NOMO-1 treated with DMSO at 0.1 percent for 48 hours (cell line): ENCODE data around the gene FUCA1.
"Not testable (repeated sequence)": the region's sequence is repeated elsewhere in the genome, so short reads cannot be mapped to it uniquely, and the experiment has no call there.

Experiments used
- DNase-seq: peaks from one replicate; lab custom pipeline; 2025; ENCODE audit not compliant: unreplicated experiment; lab: John Stamatoyannopoulos, UW

FUCA1 gene

GRCh38 chr1:23896491-23896890 is 28.4 kb upstream of the FUCA1 start:
- no peak for DNase-seq

GRCh38 chr1:23895993-23896392 is 27.9 kb upstream of the FUCA1 start:
- DNase-seq, result no peak

GRCh38 chr1:23895082-23895481 is 27.0 kb upstream of the FUCA1 start:
- peak; percentile 58 for DNase-seq

GRCh38 chr1:23889074-23889473 is 21.0 kb upstream of the FUCA1 start:
- no peak for DNase-seq

- no peak for DNase-seq
Observed at GRCh38 chr1:23885222-23885621, 17.1 kb upstream of the FUCA1 start.

- DNase-seq, result no peak
Observed at GRCh38 chr1:23882746-23883145, 14.7 kb upstream of the FUCA1 start.

- no peak for DNase-seq
Observed at GRCh38 chr1:23879809-23880208, 11.7 kb upstream of the FUCA1 start.

GRCh38 chr1:23878668-23879067 is 10.6 kb upstream of the FUCA1 start:
- no peak for DNase-seq

GRCh38 chr1:23875382-23875781 is 7.3 kb upstream of the FUCA1 start:
- DNase-seq, result no peak

- DNase-seq, result no peak
Observed at GRCh38 chr1:23872421-23872820, 4.3 kb upstream of the FUCA1 start.

GRCh38 chr1:23869051-23869450 is 961 bp upstream of the FUCA1 start:
- DNase-seq, result peak; percentile 56

GRCh38 chr1:23868557-23869016 is 497 bp upstream of the FUCA1 start:
- no peak for DNase-seq

GRCh38 chr1:23867542-23867894 is 572 bp downstream of the FUCA1 start:
- no peak for DNase-seq

GRCh38 chr1:23865543-23865930 is 2.6 kb downstream of the FUCA1 start:
- DNase-seq, result no peak

GRCh38 chr1:23864801-23865542 is 3.1 kb downstream of the FUCA1 start:
- DNase-seq, result no peak

- DNase-seq, result no peak
Observed at GRCh38 chr1:23862640-23863039, 5.5 kb downstream of the FUCA1 start.

GRCh38 chr1:23854568-23854967 is 13.5 kb downstream of the FUCA1 start:
- peak; percentile 17 for DNase-seq

- not testable (repeated sequence) for DNase-seq
Observed at GRCh38 chr1:23853124-23853523, 15.0 kb downstream of the FUCA1 start.

GRCh38 chr1:23851406-23851805 is 16.7 kb downstream of the FUCA1 start:
- not testable (repeated sequence) for DNase-seq

GRCh38 chr1:23848673-23849616 is 19.1 kb downstream of the FUCA1 start:
- DNase-seq, result no peak

- not testable (repeated sequence) for DNase-seq
Observed at GRCh38 chr1:23847482-23848095, 20.5 kb downstream of the FUCA1 start.

- DNase-seq, result no peak
Observed at GRCh38 chr1:23845163-23845562, 22.9 kb downstream of the FUCA1 start.
